Breast epithelium (tissue), 3 donors: ENCODE results near the gene VDAC1.

ENCODE experiments used
- POLR2A ChIP-seq: fragments of 450-650 bp; IDR thresholded peaks from one replicate; pipeline ENCODE4 v1.6.1; 2016; ENCODE audit warnings: antibody characterized with exemption, mild to moderate bottlenecking, moderate library complexity
- TF ChIP-seq, protein P1 (sequence below), 3 donors: fragments of 450-650 bp; IDR thresholded peaks; one replicate each; pipeline ENCODE4 v1.5.1; 2016 to 2017; ENCODE audit warnings: antibody characterized with exemption in 3 of 3, mild to moderate bottlenecking in 3 of 3, moderate library complexity in 3 of 3

DNA sequence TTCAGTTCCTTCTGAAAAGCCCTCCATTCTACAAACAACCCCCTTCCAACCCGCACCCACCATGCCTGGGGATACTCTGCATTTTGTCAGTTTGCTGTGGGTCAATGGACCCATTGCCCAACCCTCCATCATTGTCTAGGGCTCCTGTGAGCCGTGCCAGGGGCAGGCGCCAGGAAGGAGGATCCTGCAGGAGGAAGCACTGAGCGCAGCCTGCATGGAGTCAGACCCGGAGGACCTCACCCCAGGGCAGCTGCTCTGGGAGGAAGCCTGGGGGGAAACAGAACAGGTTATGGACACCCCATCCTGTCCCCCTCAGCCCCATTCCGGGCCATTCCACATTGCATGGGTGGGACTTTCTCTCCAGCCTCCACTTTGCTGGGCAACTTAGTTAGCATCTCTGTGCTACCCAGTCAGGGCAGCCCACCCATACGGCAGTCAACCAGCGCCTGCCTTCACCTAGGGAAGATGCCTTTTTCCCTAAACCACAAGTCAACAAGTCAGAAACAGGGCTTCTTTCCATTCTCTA lies 48.6 kb upstream of the VDAC1 start:
- TF ChIP-seq, protein P1, sequence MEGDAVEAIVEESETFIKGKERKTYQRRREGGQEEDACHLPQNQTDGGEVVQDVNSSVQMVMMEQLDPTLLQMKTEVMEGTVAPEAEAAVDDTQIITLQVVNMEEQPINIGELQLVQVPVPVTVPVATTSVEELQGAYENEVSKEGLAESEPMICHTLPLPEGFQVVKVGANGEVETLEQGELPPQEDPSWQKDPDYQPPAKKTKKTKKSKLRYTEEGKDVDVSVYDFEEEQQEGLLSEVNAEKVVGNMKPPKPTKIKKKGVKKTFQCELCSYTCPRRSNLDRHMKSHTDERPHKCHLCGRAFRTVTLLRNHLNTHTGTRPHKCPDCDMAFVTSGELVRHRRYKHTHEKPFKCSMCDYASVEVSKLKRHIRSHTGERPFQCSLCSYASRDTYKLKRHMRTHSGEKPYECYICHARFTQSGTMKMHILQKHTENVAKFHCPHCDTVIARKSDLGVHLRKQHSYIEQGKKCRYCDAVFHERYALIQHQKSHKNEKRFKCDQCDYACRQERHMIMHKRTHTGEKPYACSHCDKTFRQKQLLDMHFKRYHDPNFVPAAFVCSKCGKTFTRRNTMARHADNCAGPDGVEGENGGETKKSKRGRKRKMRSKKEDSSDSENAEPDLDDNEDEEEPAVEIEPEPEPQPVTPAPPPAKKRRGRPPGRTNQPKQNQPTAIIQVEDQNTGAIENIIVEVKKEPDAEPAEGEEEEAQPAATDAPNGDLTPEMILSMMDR (IDR thresholded peaks at IDR 0.05): no peak
- TF ChIP-seq POLR2A: no peak
